BLaER1 (cell line): ENCODE results near the gene SNX9.
"Not testable (repeated sequence)": the region's sequence is repeated elsewhere in the genome, so short reads cannot be mapped to it uniquely, and the experiment has no call there.

Source experiments
- H3K27ac ChIP-seq: shearing (Covaris generic); formaldehyde crosslinking; 2 replicates; pipeline ENCODE4 v1.8.1; 2022
- H3K27me3 ChIP-seq: shearing (Covaris generic); formaldehyde crosslinking; 2 replicates; pipeline ENCODE4 v1.8.1; 2022
- H3K36me3 ChIP-seq: shearing (Covaris generic); formaldehyde crosslinking; 2 replicates; pipeline ENCODE4 v1.8.1; 2022
- H3K4me1 ChIP-seq: shearing (Covaris generic); formaldehyde crosslinking; 2 replicates; pipeline ENCODE4 v1.8.1; 2022
- H3K4me2 ChIP-seq: shearing (Covaris generic); formaldehyde crosslinking; 2 replicates; pipeline ENCODE4 v1.8.1; 2022
- H3K4me3 ChIP-seq: shearing (Covaris generic); formaldehyde crosslinking; 2 replicates; pipeline ENCODE4 v1.8.1; 2022
- H3K9ac ChIP-seq: shearing (Covaris generic); formaldehyde crosslinking; 2 replicates; pipeline ENCODE4 v1.8.1; 2022
- H3K9me3 ChIP-seq: shearing (Covaris generic); formaldehyde crosslinking; 2 replicates; pipeline ENCODE4 v1.8.1; 2022
- H4K20me1 ChIP-seq: shearing (Covaris generic); formaldehyde crosslinking; 2 replicates; pipeline ENCODE4 v1.8.1; 2022
- Cebpa-rat ChIP-seq: shearing (Covaris generic); IDR thresholded peaks from 2 replicates; pipeline ENCODE4 v1.8.1; 2022

Gene SNX9

GRCh38 chr6:157961153-157961831 lies 138.2 kb downstream of the SNX9 start:
- Histone ChIP-seq H3K36me3 (no peaks in the 10 kb centered on the region), H3K4me3 (no peak overlapping the region), H4K20me1 (no peaks in the 10 kb centered on the region), H3K27ac (no peak overlapping the region), H3K9ac (no peak overlapping the region), H3K4me1 (peaks cover 13% of the 10 kb centered on the region; the same call in 1 of the 2 replicates), H3K4me2 (no peak overlapping the region), H3K9me3 (peaks cover 32% of the 10 kb centered on the region), H3K27me3 (no peaks in the 10 kb centered on the region)
- no peak for TF ChIP-seq Cebpa-rat

GRCh38 chr6:157961832-157962575 lies 139.0 kb downstream of the SNX9 start:
- Histone ChIP-seq H3K4me2 (no peak overlapping the region), H3K9me3 (peaks cover 32% of the 10 kb centered on the region), H3K4me1 (peaks cover 13% of the 10 kb centered on the region; the same call in 1 of the 2 replicates), H3K27ac (no peak overlapping the region), H3K4me3 (no peak overlapping the region), H3K9ac (no peak overlapping the region), H3K27me3 (no peaks in the 10 kb centered on the region), H4K20me1 (no peaks in the 10 kb centered on the region), H3K36me3 (no peaks in the 10 kb centered on the region)
- TF ChIP-seq Cebpa-rat = no peak

DNA sequence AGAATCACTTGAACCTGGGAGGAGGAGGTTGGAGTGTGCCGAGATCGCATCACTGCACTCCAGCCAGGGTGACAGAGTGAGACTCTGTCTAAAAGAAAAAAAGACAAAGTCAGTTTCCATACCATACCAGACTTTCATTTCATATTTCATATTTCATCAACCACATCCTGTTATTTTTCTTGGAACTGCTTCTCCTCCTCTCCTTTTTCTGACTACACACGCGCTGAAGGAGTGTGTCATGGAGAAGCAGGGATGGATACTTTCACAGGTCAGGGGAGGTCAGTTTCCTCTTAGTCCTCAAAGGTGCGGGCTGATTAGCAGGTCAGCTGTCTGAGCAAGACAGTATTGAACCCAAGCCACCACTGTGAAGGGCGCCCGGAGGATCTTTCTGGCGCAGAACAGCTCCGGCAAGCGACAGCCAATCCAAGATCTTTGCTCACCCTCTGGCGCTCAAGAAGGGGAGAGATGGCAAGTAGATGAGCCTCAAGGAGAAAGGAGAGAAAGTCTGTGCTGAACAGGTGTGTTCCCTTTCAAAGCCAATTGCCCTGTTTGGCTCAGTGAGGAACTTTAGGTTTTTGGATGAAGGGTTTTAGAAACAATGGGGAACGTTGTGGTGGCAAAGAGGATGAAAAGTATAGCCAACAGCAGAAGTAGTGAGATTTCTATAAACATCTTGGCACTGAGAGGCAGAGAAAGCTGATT lies 139.7 kb downstream of the SNX9 start:
- Histone ChIP-seq H3K4me1 (peaks cover 13% of the 10 kb centered on the region; the same call in 1 of the 2 replicates), H3K9ac (no peak overlapping the region), H3K36me3 (no peaks in the 10 kb centered on the region), H4K20me1 (no peaks in the 10 kb centered on the region), H3K27ac (no peak overlapping the region), H3K4me3 (no peak overlapping the region), H3K27me3 (no peaks in the 10 kb centered on the region), H3K4me2 (no peak overlapping the region), H3K9me3 (peaks cover 30% of the 10 kb centered on the region)
- TF ChIP-seq Cebpa-rat = no peak

DNA sequence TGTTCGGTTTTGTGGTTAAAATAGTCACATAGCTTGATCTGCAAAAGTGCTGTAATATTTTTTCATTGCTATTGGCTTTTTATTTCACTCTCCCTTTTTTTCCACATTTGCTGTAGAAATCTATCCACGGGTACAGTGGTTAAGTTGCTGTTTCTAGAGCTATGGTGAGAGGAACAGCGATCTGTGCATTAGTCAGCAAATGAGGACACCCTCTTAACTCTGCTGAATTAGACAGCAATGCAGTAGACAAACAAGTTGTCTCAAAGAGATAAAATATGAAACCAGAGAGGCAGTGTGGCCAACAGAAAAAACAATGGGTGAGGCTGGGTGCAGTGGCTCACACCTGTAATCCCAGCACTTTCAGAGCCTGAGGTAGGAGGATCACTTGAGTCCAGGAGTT lies 141.1 kb downstream of the SNX9 start:
- H3K9me3 ChIP-seq = peaks cover 18% of the 10 kb centered on the region
- peaks cover 13% of the 10 kb centered on the region; the same call in 1 of the 2 replicates for H3K4me1 ChIP-seq
- no peak overlapping the region for H3K4me3 ChIP-seq
- no peaks in the 10 kb centered on the region for H4K20me1 ChIP-seq
- no peak for TF ChIP-seq Cebpa-rat
- H3K27ac ChIP-seq = no peak overlapping the region
- H3K36me3 ChIP-seq = no peaks in the 10 kb centered on the region
- H3K27me3 ChIP-seq = no peaks in the 10 kb centered on the region
- H3K4me2 ChIP-seq = no peak overlapping the region
- no peak overlapping the region for H3K9ac ChIP-seq

DNA sequence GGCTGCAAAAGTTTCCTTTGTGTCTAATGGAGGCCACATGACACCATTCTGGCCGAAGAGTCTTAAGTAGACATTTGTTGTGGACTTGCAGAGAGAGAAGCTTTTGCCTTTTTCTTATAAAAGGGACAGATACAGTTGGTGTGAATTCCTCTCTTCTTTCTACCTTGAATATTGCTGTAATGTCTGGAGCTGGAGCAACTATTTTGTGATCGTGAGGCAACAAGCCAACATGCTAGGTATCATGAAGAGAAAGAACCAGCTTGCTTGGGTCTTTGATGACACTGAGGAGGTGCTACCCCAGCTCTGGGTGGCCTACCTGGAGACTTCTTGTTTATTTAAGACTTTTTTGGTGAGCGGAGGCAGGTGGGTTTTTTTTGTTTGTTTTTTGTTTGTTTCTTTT lies 142.3 kb downstream of the SNX9 start:
- Histone ChIP-seq H3K4me1 (peaks cover 13% of the 10 kb centered on the region; the same call in 1 of the 2 replicates), H3K9ac (no peak overlapping the region), H3K27ac (no peak overlapping the region), H3K27me3 (no peaks in the 10 kb centered on the region), H3K4me3 (no peak overlapping the region), H3K36me3 (no peaks in the 10 kb centered on the region), H3K9me3 (0 out of 2 replicates have a peak, but pooled peaks cover 8% of the 10 kb centered on the region), H4K20me1 (no peaks in the 10 kb centered on the region), H3K4me2 (no peak overlapping the region)
- no peak for TF ChIP-seq Cebpa-rat

- H3K4me2 ChIP-seq = no peak overlapping the region
- no peak for TF ChIP-seq Cebpa-rat
- no peaks in the 10 kb centered on the region for H3K36me3 ChIP-seq
- no peak overlapping the region for H3K4me3 ChIP-seq
- no peaks in the 10 kb centered on the region for H4K20me1 ChIP-seq
- H3K4me1 ChIP-seq = peaks cover 13% of the 10 kb centered on the region; the same call in 1 of the 2 replicates
- no peaks in the 10 kb centered on the region for H3K27me3 ChIP-seq
- H3K9ac ChIP-seq = no peak overlapping the region
- H3K9me3 ChIP-seq = 0 out of 2 replicates have a peak, but pooled peaks cover 8% of the 10 kb centered on the region
- H3K27ac ChIP-seq = no peak overlapping the region
Measured at GRCh38 chr6:157966589-157966977, 143.5 kb downstream of the SNX9 start.

- H3K9me3 ChIP-seq = 0 out of 2 replicates have a peak, but pooled peaks cover 8% of the 10 kb centered on the region
- no peak overlapping the region for H3K4me2 ChIP-seq
- no peaks in the 10 kb centered on the region for H3K27me3 ChIP-seq
- peaks cover 13% of the 10 kb centered on the region; the same call in 1 of the 2 replicates for H3K4me1 ChIP-seq
- H4K20me1 ChIP-seq = no peaks in the 10 kb centered on the region
- H3K36me3 ChIP-seq = no peaks in the 10 kb centered on the region
- H3K9ac ChIP-seq = no peak overlapping the region
- no peak overlapping the region for H3K4me3 ChIP-seq
- TF ChIP-seq Cebpa-rat = no peak
- H3K27ac ChIP-seq = no peak overlapping the region
Measured at GRCh38 chr6:157967020-157967419, 144.0 kb downstream of the SNX9 start.

DNA sequence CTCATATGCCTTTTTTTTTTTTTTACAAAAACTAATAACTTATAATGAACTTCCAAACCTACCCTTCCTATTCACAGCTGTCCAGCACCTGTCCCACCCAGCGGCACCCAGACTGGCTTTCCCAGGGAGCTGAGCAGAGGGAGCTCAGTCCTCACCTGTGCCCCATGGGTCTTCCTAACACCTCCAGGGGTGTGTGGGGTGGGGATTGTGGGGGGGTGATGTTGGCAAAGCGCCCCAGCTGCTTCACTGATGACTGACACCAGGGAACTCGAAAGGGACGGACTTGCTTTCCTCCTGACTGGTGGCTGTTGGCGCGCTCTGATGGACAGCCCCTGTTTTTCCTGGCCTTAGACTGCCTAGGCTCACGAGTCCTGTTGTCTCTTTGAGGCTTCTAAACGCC lies 144.4 kb downstream of the SNX9 start:
- H3K4me3 ChIP-seq = no peak overlapping the region
- H3K4me2 ChIP-seq = no peak overlapping the region
- H4K20me1 ChIP-seq = no peaks in the 10 kb centered on the region
- no peak for TF ChIP-seq Cebpa-rat
- H3K27ac ChIP-seq = no peak overlapping the region
- peaks cover 11% of the 10 kb centered on the region; the same call in 1 of the 2 replicates for H3K4me1 ChIP-seq
- H3K27me3 ChIP-seq = no peaks in the 10 kb centered on the region
- no peak overlapping the region for H3K9ac ChIP-seq
- H3K9me3 ChIP-seq = 0 out of 2 replicates have a peak, but pooled peaks cover 8% of the 10 kb centered on the region
- no peaks in the 10 kb centered on the region for H3K36me3 ChIP-seq

DNA sequence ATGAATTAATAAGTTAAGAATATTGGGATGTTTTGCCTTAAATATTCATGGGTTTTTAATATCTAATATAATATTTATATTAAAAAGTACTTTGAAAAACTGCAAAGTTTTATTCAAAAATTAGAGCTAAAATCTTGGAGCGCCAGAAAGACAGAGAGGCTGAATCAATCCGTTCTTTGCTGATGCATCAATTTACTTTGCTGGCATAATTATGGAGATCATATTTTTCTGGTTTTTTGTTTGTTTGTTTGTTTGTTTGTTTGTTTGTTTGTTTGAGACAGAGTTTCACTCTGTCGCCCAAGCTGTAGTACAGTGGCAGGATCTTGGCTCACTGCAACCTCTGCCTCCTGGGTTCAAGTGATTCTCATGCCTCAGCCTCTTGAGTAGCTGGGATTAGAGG lies 149.1 kb downstream of the SNX9 start:
- H3K27ac ChIP-seq, H4K20me1 ChIP-seq, H3K4me1 ChIP-seq, H3K9me3 ChIP-seq, H3K36me3 ChIP-seq, H3K4me2 ChIP-seq, H3K4me3 ChIP-seq, H3K27me3 ChIP-seq, H3K9ac ChIP-seq: not testable (repeated sequence)

- H3K36me3 ChIP-seq = no peaks in the 10 kb centered on the region
- H3K4me3 ChIP-seq = no peak overlapping the region
- no peak overlapping the region for H3K27ac ChIP-seq
- no peaks in the 10 kb centered on the region for H4K20me1 ChIP-seq
- no peak overlapping the region for H3K9ac ChIP-seq
- no peaks in the 10 kb centered on the region for H3K27me3 ChIP-seq
- H3K9me3 ChIP-seq = no peaks in the 10 kb centered on the region
- no peak overlapping the region for H3K4me2 ChIP-seq
- no peak for TF ChIP-seq Cebpa-rat
- peaks cover 12% of the 10 kb centered on the region for H3K4me1 ChIP-seq
Measured at GRCh38 chr6:157974341-157974894, 151.4 kb downstream of the SNX9 start.
